Stimulated activated CD8-positive, alpha-beta memory T cell treated with anti-CD3 and anti-CD28 coated beads, Interleukin-7, amount 100 ng/mL, for 48 hours (primary cell): Measurements from ENCODE around the gene ATP6V0A4.
"Not testable (repeated sequence)": the region's sequence is repeated elsewhere in the genome, so short reads cannot be mapped to it uniquely, and the experiment has no call there.

Experiments used
- DNase-seq, 2 donors: peaks; one replicate each; pipeline ENCODE4 v3.0.0-alpha.2; 2020; ENCODE audit warnings: low read depth in 1 of 2; ENCODE audit errors: extremely low read depth in 1 of 2

The ATP6V0A4 gene

GRCh38 chr7:138705167-138705566, 92.8 kb downstream of the ATP6V0A4 start:
- DNase-seq, result no peak

GRCh38 chr7:138701537-138701923, 96.5 kb downstream of the ATP6V0A4 start:
- DNase-seq, result no peak

GRCh38 chr7:138700857-138701536, 97.0 kb downstream of the ATP6V0A4 start, which contains the start of gene SVOPL:
Gene SVOPL, minus strand, starts transcription at chr7:138701362. Its CDS starts 22,317 bp downstream, at chr7:138679045.
- no peak for DNase-seq

- no peak for DNase-seq
Observed at GRCh38 chr7:138699661-138700060, 98.3 kb downstream of the ATP6V0A4 start.

- no peak for DNase-seq
Observed at GRCh38 chr7:138698281-138698680, 99.7 kb downstream of the ATP6V0A4 start.

GRCh38 chr7:138697535-138698182, 100.3 kb downstream of the ATP6V0A4 start:
- no peak for DNase-seq

GRCh38 chr7:138695776-138696175, 102.2 kb downstream of the ATP6V0A4 start:
- not testable (repeated sequence) for DNase-seq

GRCh38 chr7:138695106-138695505, 102.9 kb downstream of the ATP6V0A4 start:
- no peak for DNase-seq

GRCh38 chr7:138691178-138691577, 106.8 kb downstream of the ATP6V0A4 start:
- DNase-seq, result no peak

GRCh38 chr7:138690495-138690894, 107.5 kb downstream of the ATP6V0A4 start:
- DNase-seq, result no peak

- not testable (repeated sequence) for DNase-seq
Observed at GRCh38 chr7:138688037-138688436, 110.0 kb downstream of the ATP6V0A4 start.

- no peak for DNase-seq
Observed at GRCh38 chr7:138684340-138684739, 113.7 kb downstream of the ATP6V0A4 start.

GRCh38 chr7:138679793-138680192, 118.2 kb downstream of the ATP6V0A4 start:
- no peak for DNase-seq

- no peak for DNase-seq
Observed at GRCh38 chr7:138670594-138670993, 127.4 kb downstream of the ATP6V0A4 start.

GRCh38 chr7:138669364-138669763, 128.6 kb downstream of the ATP6V0A4 start:
- DNase-seq, result no peak

- no peak for DNase-seq
Observed at GRCh38 chr7:138668946-138669345, 129.1 kb downstream of the ATP6V0A4 start.

- no peak for DNase-seq
Observed at GRCh38 chr7:138668229-138668596, 129.8 kb downstream of the ATP6V0A4 start.

GRCh38 chr7:138667535-138668228, 130.3 kb downstream of the ATP6V0A4 start:
- DNase-seq, result peak in 1 of 2 donors; percentile 5

GRCh38 chr7:138666385-138666784, 131.6 kb downstream of the ATP6V0A4 start:
- DNase-seq, result no peak

- DNase-seq, result no peak
Observed at GRCh38 chr7:138665669-138666140, 132.3 kb downstream of the ATP6V0A4 start.

- no peak for DNase-seq
Observed at GRCh38 chr7:138665249-138665648, 132.7 kb downstream of the ATP6V0A4 start.
